HCT116 (cell line): ENCODE results near the gene MLLT6. TPM values are rescaled to one million over a fixed set of nuclear protein-coding genes. Genes with fewer than 3 reads are reported as not detected.

Experiments
- ATAC-seq: fragments of 200-7000 bp; cut with Tn5 transposase; 2 replicates; pipeline ENCODE4 v1.9.1; 2020; ENCODE audit warnings: mild to moderate bottlenecking, moderate library complexity
- BruUV-seq: library from RNA; stranded (reverse); fragments of 400-500 nt; replicated peaks from 2 replicates; lab custom pipeline; 2021; lab: Mats Ljungman, UMichigan
- CTCF ChIA-PET: fragments of 300-600 bp; sonication (Branson Sonifier 250); formaldehyde crosslinking; loops from one replicate; lab custom pipeline; 2021; ENCODE audit warnings: antibody characterized with exemption; lab: Charles Lee
- POLR2A ChIA-PET: fragments of 300-600, 350-600 bp; sonication (Branson Sonifier 250); formaldehyde crosslinking; loops from one replicate; lab custom pipeline; 2021; ENCODE audit warnings: antibody characterized with exemption; lab: Charles Lee
- RAD21 ChIA-PET, 2 experiments: fragments of 300-600 bp; sonication (Branson Sonifier 250); formaldehyde crosslinking; loops; one replicate each; lab custom pipeline; 2023; ENCODE audit warnings: low total read pairs in 2 of 2; ENCODE audit not compliant: uncharacterized antibody in 2 of 2, unreplicated experiment in 2 of 2, low non-redundant PET in 1 of 2; lab: Charles Lee
- DNase-seq: peaks from one replicate; pipeline ENCODE4 v3.0.0-alpha.2; 2010; ENCODE audit warnings: low read depth, low spot score
- H2AFZ ChIP-seq: fragments of 200-600 bp; shearing (Covaris generic), sonication (generic); 2 replicates; pipeline ENCODE4 v1.6.1; 2017; ENCODE audit warnings: low read depth, mixed run types, mixed read lengths, antibody characterized with exemption, low read length; ENCODE audit not compliant: poor library complexity, severe bottlenecking
- H3K27ac ChIP-seq: 2 replicates; pipeline ENCODE4 v1.5.1; 2012; ENCODE audit warnings: low read depth, low read length
- H3K27me3 ChIP-seq: fragments of 200-600 bp; sonication (generic); 2 replicates; pipeline ENCODE4 v1.6.1; 2016; ENCODE audit warnings: mixed run types, low read length, mixed read lengths; ENCODE audit not compliant: insufficient read depth
- H3K36me3 ChIP-seq, 2 experiments: fragments of 200-500 bp in 1 of 2; fragments of 200-600 bp in 1 of 2; sonication (Bioruptor generic) in 1 of 2; sonication (generic) in 1 of 2; 2 replicates each; pipeline versions ENCODE4 v1.5.1 to v1.6.1; 2014 to 2016; ENCODE audit warnings: low read length in 2 of 2, inconsistent platforms in 1 of 2, mixed read lengths in 1 of 2, mixed run types in 1 of 2; ENCODE audit not compliant: insufficient read depth in 2 of 2, control insufficient read depth in 1 of 2
- H3K4me1 ChIP-seq, 2 experiments: fragments of 200-600 bp in 1 of 2; sonication (generic) in 1 of 2; 2 replicates each; pipeline versions ENCODE4 v1.5.1 to v1.6.1; 2012 to 2017; ENCODE audit warnings: low read length in 2 of 2, inconsistent platforms in 1 of 2, mild to moderate bottlenecking in 1 of 2, mixed read lengths in 1 of 2, mixed run types in 1 of 2, moderate library complexity in 1 of 2; ENCODE audit not compliant: insufficient read depth in 2 of 2, control insufficient read depth in 1 of 2
- H3K4me2 ChIP-seq: fragments of 200-600 bp; sonication (generic); 2 replicates; pipeline ENCODE4 v1.6.1; 2017; ENCODE audit warnings: mixed run types, low read length, mixed read lengths
- H3K4me3 ChIP-seq, 2 experiments: fragments of 200-600 bp in 1 of 2; sonication (generic) in 1 of 2; replicated peaks in 1 of 2; 2 replicates each; pipeline ENCODE4 v1.5.1; 2011 to 2016; ENCODE audit warnings: low read length in 2 of 2, control low read depth in 1 of 2, low read depth in 1 of 2, mild to moderate bottlenecking in 1 of 2, mixed read lengths in 1 of 2, mixed run types in 1 of 2
- H3K79me2 ChIP-seq: fragments of 200-600 bp; sonication (generic); 2 replicates; pipeline ENCODE4 v1.6.1; 2017; ENCODE audit warnings: mild to moderate bottlenecking, mixed run types, low read length, moderate library complexity, mixed read lengths; ENCODE audit not compliant: insufficient read depth
- H3K9ac ChIP-seq: fragments of 200-600 bp; sonication (generic); 2 replicates; pipeline ENCODE4 v1.6.1; 2016; ENCODE audit warnings: low read length, mixed read lengths
- H3K9me2 ChIP-seq: fragments of 200-600 bp; sonication (generic), shearing (Covaris generic); 2 replicates; pipeline ENCODE4 v1.6.1; 2017; ENCODE audit warnings: mixed run types, mild to moderate bottlenecking, moderate library complexity; ENCODE audit not compliant: insufficient read depth
- H3K9me3 ChIP-seq, 2 experiments: fragments of 200-500 bp in 1 of 2; fragments of 200-600 bp in 1 of 2; sonication (Bioruptor generic) in 1 of 2; sonication (generic) in 1 of 2; 2 replicates each; pipeline ENCODE4 v1.6.1; 2014 to 2017; ENCODE audit warnings: low read length in 2 of 2, mixed read lengths in 2 of 2, inconsistent platforms in 1 of 2, low read depth in 1 of 2, mild to moderate bottlenecking in 1 of 2, mixed run types in 1 of 2, moderate library complexity in 1 of 2; ENCODE audit not compliant: control insufficient read depth in 1 of 2, insufficient read depth in 1 of 2
- H4K20me1 ChIP-seq: fragments of 200-600 bp; sonication (generic), shearing (Covaris generic); 2 replicates; pipeline ENCODE4 v1.6.1; 2017; ENCODE audit warnings: mixed run types, mild to moderate bottlenecking, moderate library complexity; ENCODE audit not compliant: insufficient read depth
- CBX3 ChIP-seq: IDR thresholded peaks from 2 replicates; pipeline ENCODE4 v1.6.1; 2012; ENCODE audit warnings: low read depth
- CEBPB ChIP-seq: IDR thresholded peaks from 2 replicates; pipeline ENCODE4 v1.6.1; 2012; ENCODE audit warnings: low read depth
- EGR1 ChIP-seq: IDR thresholded peaks from 2 replicates; pipeline ENCODE4 v1.6.1; 2012; ENCODE audit warnings: low read depth
- ELF1 ChIP-seq: IDR thresholded peaks from 2 replicates; pipeline ENCODE4 v1.6.1; 2012; ENCODE audit warnings: low read depth, borderline replicate concordance
- EZH2 ChIP-seq: fragments of 200-600 bp; sonication (generic); IDR thresholded peaks from 2 replicates; pipeline ENCODE4 v1.6.1; 2017; ENCODE audit warnings: antibody characterized with exemption, mixed run types
- EZH2phosphoT487 ChIP-seq: fragments of 200-600 bp; IDR thresholded peaks from 2 replicates; pipeline ENCODE4 v1.6.1; 2018; ENCODE audit warnings: antibody characterized with exemption, borderline replicate concordance
- FOSL1 ChIP-seq: IDR thresholded peaks from 2 replicates; pipeline ENCODE4 v1.6.1; 2012; ENCODE audit warnings: low read depth
- POLR2A ChIP-seq: IDR thresholded peaks from 2 replicates; pipeline ENCODE4 v1.7.0; 2011; ENCODE audit warnings: borderline replicate concordance; ENCODE audit not compliant: insufficient read depth, insufficient read length; ENCODE audit errors: extremely low read depth
- POLR2AphosphoS5 ChIP-seq: IDR thresholded peaks from 2 replicates; pipeline ENCODE4 v1.6.1; 2011; ENCODE audit warnings: mild to moderate bottlenecking, low read depth, low read length, moderate library complexity
- RAD21 ChIP-seq: IDR thresholded peaks from 2 replicates; pipeline ENCODE4 v1.6.1; 2012; ENCODE audit warnings: low read depth, mild to moderate bottlenecking
- SIN3A ChIP-seq: IDR thresholded peaks from 2 replicates; pipeline ENCODE4 v1.6.1; 2012; ENCODE audit warnings: low read depth
- SP1 ChIP-seq: IDR thresholded peaks from 2 replicates; pipeline ENCODE4 v1.6.1; 2012; ENCODE audit warnings: low read depth
- SRF ChIP-seq: IDR thresholded peaks from 2 replicates; pipeline ENCODE4 v1.6.1; 2012; ENCODE audit warnings: low read depth
- TCF7L2 ChIP-seq: IDR thresholded peaks from 2 replicates; pipeline ENCODE4 v1.7.0; 2011; ENCODE audit warnings: borderline replicate concordance, inconsistent platforms; ENCODE audit not compliant: insufficient read depth, insufficient read length; ENCODE audit errors: extremely low read depth
- ZBTB33 ChIP-seq: IDR thresholded peaks from 2 replicates; pipeline ENCODE4 v1.6.1; 2011; ENCODE audit warnings: mild to moderate bottlenecking, low read length, moderate library complexity; ENCODE audit not compliant: insufficient replicate concordance; ENCODE audit errors: extremely low read depth
- ZFX ChIP-seq: fragments of 450-650 bp; IDR thresholded peaks from 2 replicates; pipeline ENCODE4 v1.6.1; 2017
- ZNF274 ChIP-seq: fragments of 200-500 bp; sonication (Bioruptor generic); IDR thresholded peaks from 2 replicates; pipeline ENCODE4 v1.6.1; 2014; ENCODE audit warnings: mild to moderate bottlenecking, low read depth, low read length, inconsistent platforms
- intact Hi-C: fragments of 100-400 bp; cut with micrococcal nuclease; formaldehyde crosslinking; loops from 2 replicates; pipeline ENCODE4 v1.10.0; 2022
- total RNA-seq: library from RNA; stranded (reverse); gene quantifications from one replicate; pipeline ENCODE4 v1.2.1, GENCODE V29; 2021; ENCODE audit not compliant: unreplicated experiment

The MLLT6 gene
- total RNA-seq, 1 experiment from 2014 or later: 110 TPM

- Histone ChIP-seq H3K9ac (no peak overlapping the region), H2AFZ (no peak overlapping the region), H3K4me2 (no peak overlapping the region), H3K36me3 (peaks cover 15 to 18% of the 10 kb centered on the region in 2 experiments), H3K9me2 (no peaks in the 10 kb centered on the region), H3K9me3 (no peaks in the 10 kb centered on the region), H3K27ac (no peak overlapping the region), H4K20me1 (no peaks in the 10 kb centered on the region), H3K79me2 (no peaks in the 10 kb centered on the region), H3K27me3 (no peaks in the 10 kb centered on the region), H3K4me3 (no peak overlapping the region), H3K4me1 (peaks cover 5 to 19% of the 10 kb centered on the region in 2 experiments)
- no peak for ATAC-seq
- TF ChIP-seq ZFX: no peak
- no peak for TF ChIP-seq CEBPB
- no peak for TF ChIP-seq EZH2
- DNase-seq: no peak
- no TSS peak for BruUV-seq
- POLR2A ChIA-PET: no interaction called here
- CTCF ChIA-PET: no interaction called here
- RAD21 ChIA-PET: no interaction called here
- intact Hi-C loops: no loop called here
Measured at GRCh38 chr17:38720941-38721340, 15.9 kb downstream of the MLLT6 start.

- intact Hi-C loops: no loop called here
- no peak for ATAC-seq
- no peak overlapping the region for H3K4me2 ChIP-seq
Measured at GRCh38 chr17:38721802-38722201, 16.7 kb downstream of the MLLT6 start.

More at GRCh38 chr17:38721802-38722201, 16.7 kb downstream of the MLLT6 start:
- no TSS peak for BruUV-seq
- ChIA-PET RAD21 (no interaction called here), CTCF (no interaction called here), POLR2A (no interaction called here)
- DNase-seq: no peak
- Histone ChIP-seq H3K9ac (no peak overlapping the region), H2AFZ (no peak overlapping the region), H3K27ac (no peak overlapping the region), H3K4me3 (no peak overlapping the region), H3K36me3 (peaks cover 14 to 18% of the 10 kb centered on the region in 2 experiments), H3K27me3 (no peaks in the 10 kb centered on the region), H3K9me2 (no peaks in the 10 kb centered on the region), H3K79me2 (no peaks in the 10 kb centered on the region), H3K4me1 (peaks cover 5 to 19% of the 10 kb centered on the region in 2 experiments), H4K20me1 (no peaks in the 10 kb centered on the region), H3K9me3 (no peaks in the 10 kb centered on the region)
- no peak for TF ChIP-seq ZNF274
- no peak for TF ChIP-seq RAD21
- no peak for TF ChIP-seq EGR1
- TF ChIP-seq FOSL1: no peak
- no peak for TF ChIP-seq ZBTB33
- TF ChIP-seq EZH2: no peak
- TF ChIP-seq SP1: no peak
- no peak for TF ChIP-seq CEBPB
- TF ChIP-seq EZH2phosphoT487: no peak
- TF ChIP-seq ELF1: no peak
- TF ChIP-seq SIN3A: no peak
- no peak for TF ChIP-seq POLR2A
- TF ChIP-seq SRF: no peak
- TF ChIP-seq CBX3: no peak
- no peak for TF ChIP-seq POLR2AphosphoS5
- TF ChIP-seq TCF7L2: no peak
